HepG2 (cell line): ENCODE measurements around the gene PRKG1. TPM values are rescaled to one million over a fixed set of nuclear protein-coding genes. Genes with fewer than 3 reads are reported as not detected.

Experiments
- polyA plus RNA-seq, 8 experiments: library from polyadenylated mRNA; depleted of rRNA in 3 of 8; stranded (reverse) in 7 of 8; unstranded in 1 of 8; fragments of >200 nt; fragmentation: Illumina TruSeq in 4 of 8; extraction: Trizol in 4 of 8; gene quantifications; 2 replicates each; pipeline versions ENCODE4 v1.2.1 to v1.2.3, GENCODE V29; 2011 to 2016; ENCODE audit warnings: low read depth in 4 of 8, missing spikeins in 1 of 8, mixed read lengths in 1 of 8; ENCODE audit not compliant: insufficient read depth in 1 of 8
- total RNA-seq, 5 experiments: library from RNA; depleted of rRNA; stranded (reverse); fragments of >200 nt; fragmentation: Illumina TruSeq; extraction: Trizol; gene quantifications; 2 replicates each; pipeline ENCODE4 v1.2.3, GENCODE V29; 2016; ENCODE audit warnings: low read depth in 1 of 5
- TF ChIP-seq, protein P1 (sequence below): sonication (generic); formaldehyde crosslinking; IDR thresholded peaks from 2 replicates; pipeline ENCODE4 v1.4.0; 2020; ENCODE audit warnings: missing genetic modification reagents
- TF ChIP-seq, protein P2 (sequence below): IDR thresholded peaks from 2 replicates; pipeline ENCODE4 v1.6.1; 2016; ENCODE audit warnings: low read depth
- TF ChIP-seq, protein P3 (sequence below): sonication (generic); formaldehyde crosslinking; IDR thresholded peaks from 2 replicates; pipeline ENCODE4; 2020; ENCODE audit warnings: missing genetic modification reagents, mild to moderate bottlenecking, borderline replicate concordance

Gene PRKG1
- total and polyA plus RNA-seq, 2 of the 13 experiments (the other 11 are each of a cell fraction or from before 2014, with no cell fraction given) = 0.01 TPM; not detected in 1

DNA sequence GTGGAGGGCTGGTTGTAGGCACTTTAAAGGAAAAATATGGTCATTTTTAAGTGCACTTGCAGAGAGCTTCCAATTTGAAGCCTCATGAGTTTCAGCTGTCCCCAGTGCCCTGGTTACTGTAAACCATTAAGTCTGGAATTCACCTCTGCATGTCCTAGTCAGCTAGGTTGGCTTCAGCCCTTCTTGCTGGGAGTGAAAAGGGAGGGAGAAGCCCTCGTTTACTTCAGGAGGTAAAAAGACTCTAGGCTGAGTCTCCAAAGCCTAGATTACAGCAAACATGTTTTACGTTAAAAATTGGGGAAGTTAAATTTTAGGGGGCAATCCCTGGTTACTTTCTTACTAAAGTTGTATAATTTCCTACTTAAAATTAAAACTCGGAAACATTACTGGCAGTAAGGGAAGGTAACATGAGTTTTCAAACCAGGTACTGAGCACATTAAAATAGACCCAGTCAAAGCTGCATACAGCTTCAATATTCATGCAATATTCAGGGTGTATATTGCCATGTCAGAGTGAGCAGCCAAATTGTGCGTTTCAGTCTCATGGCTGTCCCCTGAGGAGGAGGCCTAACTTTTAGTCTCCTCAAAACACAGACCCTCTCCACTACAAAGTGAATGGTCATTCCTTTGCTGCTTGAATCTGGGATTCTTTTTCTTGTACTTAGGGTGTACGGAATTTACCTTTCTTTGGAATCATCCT is 156.7 kb downstream of the PRKG1 start (continued):
- TF ChIP-seq, protein P1, sequence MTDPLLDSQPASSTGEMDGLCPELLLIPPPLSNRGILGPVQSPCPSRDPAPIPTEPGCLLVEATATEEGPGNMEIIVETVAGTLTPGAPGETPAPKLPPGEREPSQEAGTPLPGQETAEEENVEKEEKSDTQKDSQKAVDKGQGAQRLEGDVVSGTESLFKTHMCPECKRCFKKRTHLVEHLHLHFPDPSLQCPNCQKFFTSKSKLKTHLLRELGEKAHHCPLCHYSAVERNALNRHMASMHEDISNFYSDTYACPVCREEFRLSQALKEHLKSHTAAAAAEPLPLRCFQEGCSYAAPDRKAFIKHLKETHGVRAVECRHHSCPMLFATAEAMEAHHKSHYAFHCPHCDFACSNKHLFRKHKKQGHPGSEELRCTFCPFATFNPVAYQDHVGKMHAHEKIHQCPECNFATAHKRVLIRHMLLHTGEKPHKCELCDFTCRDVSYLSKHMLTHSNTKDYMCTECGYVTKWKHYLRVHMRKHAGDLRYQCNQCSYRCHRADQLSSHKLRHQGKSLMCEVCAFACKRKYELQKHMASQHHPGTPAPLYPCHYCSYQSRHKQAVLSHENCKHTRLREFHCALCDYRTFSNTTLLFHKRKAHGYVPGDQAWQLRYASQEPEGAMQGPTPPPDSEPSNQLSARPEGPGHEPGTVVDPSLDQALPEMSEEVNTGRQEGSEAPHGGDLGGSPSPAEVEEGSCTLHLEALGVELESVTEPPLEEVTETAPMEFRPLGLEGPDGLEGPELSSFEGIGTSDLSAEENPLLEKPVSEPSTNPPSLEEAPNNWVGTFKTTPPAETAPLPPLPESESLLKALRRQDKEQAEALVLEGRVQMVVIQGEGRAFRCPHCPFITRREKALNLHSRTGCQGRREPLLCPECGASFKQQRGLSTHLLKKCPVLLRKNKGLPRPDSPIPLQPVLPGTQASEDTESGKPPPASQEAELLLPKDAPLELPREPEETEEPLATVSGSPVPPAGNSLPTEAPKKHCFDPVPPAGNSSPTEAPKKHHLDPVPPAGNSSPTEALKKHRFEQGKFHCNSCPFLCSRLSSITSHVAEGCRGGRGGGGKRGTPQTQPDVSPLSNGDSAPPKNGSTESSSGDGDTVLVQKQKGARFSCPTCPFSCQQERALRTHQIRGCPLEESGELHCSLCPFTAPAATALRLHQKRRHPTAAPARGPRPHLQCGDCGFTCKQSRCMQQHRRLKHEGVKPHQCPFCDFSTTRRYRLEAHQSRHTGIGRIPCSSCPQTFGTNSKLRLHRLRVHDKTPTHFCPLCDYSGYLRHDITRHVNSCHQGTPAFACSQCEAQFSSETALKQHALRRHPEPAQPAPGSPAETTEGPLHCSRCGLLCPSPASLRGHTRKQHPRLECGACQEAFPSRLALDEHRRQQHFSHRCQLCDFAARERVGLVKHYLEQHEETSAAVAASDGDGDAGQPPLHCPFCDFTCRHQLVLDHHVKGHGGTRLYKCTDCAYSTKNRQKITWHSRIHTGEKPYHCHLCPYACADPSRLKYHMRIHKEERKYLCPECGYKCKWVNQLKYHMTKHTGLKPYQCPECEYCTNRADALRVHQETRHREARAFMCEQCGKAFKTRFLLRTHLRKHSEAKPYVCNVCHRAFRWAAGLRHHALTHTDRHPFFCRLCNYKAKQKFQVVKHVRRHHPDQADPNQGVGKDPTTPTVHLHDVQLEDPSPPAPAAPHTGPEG (CRISPR knock-in tag) = no peak
- TF ChIP-seq, protein P2, sequence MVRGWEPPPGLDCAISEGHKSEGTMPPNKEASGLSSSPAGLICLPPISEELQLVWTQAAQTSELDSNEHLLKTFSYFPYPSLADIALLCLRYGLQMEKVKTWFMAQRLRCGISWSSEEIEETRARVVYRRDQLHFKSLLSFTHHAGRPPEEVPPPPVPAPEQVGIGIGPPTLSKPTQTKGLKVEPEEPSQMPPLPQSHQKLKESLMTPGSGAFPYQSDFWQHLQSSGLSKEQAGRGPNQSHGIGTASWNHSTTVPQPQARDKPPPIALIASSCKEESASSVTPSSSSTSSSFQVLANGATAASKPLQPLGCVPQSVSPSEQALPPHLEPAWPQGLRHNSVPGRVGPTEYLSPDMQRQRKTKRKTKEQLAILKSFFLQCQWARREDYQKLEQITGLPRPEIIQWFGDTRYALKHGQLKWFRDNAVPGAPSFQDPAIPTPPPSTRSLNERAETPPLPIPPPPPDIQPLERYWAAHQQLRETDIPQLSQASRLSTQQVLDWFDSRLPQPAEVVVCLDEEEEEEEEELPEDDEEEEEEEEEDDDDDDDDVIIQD (CRISPR knock-in tag) = no peak
- TF ChIP-seq, protein P3, sequence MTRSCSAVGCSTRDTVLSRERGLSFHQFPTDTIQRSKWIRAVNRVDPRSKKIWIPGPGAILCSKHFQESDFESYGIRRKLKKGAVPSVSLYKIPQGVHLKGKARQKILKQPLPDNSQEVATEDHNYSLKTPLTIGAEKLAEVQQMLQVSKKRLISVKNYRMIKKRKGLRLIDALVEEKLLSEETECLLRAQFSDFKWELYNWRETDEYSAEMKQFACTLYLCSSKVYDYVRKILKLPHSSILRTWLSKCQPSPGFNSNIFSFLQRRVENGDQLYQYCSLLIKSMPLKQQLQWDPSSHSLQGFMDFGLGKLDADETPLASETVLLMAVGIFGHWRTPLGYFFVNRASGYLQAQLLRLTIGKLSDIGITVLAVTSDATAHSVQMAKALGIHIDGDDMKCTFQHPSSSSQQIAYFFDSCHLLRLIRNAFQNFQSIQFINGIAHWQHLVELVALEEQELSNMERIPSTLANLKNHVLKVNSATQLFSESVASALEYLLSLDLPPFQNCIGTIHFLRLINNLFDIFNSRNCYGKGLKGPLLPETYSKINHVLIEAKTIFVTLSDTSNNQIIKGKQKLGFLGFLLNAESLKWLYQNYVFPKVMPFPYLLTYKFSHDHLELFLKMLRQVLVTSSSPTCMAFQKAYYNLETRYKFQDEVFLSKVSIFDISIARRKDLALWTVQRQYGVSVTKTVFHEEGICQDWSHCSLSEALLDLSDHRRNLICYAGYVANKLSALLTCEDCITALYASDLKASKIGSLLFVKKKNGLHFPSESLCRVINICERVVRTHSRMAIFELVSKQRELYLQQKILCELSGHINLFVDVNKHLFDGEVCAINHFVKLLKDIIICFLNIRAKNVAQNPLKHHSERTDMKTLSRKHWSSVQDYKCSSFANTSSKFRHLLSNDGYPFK (CRISPR knock-in tag) = no peak
